GM19468 (cell line): ENCODE measurements around the gene APOC3.
A peak's percentile ranks its signal among the peaks of the same experiment; 100 is the strongest.
"Not testable (repeated sequence)": the region's sequence is repeated elsewhere in the genome, so short reads cannot be mapped to it uniquely, and the experiment has no call there.

ENCODE experiments used
- ATAC-seq: cut with Tn5 transposase; IDR thresholded peaks from one replicate; pipeline ENCODE4 v1.9.1; 2021; ENCODE audit warnings: mild to moderate bottlenecking, moderate library complexity, moderate number of reproducible peaks; ENCODE audit not compliant: unreplicated experiment; ENCODE audit errors: extremely low read depth

APOC3 gene

DNA sequence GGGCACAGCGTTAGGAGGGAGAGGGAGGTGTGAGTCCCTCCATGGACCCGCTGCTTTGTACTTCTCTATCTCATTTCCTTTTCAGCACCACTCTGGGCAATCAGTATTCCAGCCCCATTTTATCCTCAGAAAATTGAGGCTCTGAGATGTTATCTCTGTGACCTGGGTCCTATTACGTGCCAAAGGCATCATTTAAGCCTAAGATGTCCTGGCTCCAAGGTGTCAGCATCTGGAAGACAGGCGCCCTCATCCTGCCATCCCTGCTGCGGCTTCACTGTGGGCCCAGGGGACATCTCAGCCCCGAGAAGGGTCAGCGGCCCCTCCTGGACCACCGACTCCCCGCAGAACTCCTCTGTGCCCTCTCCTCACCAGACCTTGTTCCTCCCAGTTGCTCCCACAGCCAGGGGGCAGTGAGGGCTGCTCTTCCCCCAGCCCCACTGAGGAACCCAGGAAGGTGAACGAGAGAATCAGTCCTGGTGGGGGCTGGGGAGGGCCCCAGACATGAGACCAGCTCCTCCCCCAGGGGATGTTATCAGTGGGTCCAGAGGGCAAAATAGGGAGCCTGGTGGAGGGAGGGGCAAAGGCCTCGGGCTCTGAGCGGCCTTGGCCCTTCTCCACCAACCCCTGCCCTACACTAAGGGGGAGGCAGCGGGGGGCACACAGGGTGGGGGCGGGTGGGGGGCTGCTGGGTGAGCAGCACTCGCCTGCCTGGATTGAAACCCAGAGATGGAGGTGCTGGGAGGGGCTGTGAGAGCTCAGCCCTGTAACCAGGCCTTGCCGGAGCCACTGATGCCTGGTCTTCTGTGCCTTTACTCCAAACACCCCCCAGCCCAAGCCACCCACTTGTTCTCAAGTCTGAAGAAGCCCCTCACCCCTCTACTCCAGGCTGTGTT is 829 bp upstream of the APOC3 start:
- ATAC-seq: no peak

DNA sequence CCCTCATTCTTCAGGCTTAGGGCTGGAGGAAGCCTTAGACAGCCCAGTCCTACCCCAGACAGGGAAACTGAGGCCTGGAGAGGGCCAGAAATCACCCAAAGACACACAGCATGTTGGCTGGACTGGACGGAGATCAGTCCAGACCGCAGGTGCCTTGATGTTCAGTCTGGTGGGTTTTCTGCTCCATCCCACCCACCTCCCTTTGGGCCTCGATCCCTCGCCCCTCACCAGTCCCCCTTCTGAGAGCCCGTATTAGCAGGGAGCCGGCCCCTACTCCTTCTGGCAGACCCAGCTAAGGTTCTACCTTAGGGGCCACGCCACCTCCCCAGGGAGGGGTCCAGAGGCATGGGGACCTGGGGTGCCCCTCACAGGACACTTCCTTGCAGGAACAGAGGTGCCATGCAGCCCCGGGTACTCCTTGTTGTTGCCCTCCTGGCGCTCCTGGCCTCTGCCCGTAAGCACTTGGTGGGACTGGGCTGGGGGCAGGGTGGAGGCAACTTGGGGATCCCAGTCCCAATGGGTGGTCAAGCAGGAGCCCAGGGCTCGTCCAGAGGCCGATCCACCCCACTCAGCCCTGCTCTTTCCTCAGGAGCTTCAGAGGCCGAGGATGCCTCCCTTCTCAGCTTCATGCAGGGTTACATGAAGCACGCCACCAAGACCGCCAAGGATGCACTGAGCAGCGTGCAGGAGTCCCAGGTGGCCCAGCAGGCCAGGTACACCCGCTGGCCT is 641 bp downstream of the APOC3 start:
- no peak for ATAC-seq

DNA sequence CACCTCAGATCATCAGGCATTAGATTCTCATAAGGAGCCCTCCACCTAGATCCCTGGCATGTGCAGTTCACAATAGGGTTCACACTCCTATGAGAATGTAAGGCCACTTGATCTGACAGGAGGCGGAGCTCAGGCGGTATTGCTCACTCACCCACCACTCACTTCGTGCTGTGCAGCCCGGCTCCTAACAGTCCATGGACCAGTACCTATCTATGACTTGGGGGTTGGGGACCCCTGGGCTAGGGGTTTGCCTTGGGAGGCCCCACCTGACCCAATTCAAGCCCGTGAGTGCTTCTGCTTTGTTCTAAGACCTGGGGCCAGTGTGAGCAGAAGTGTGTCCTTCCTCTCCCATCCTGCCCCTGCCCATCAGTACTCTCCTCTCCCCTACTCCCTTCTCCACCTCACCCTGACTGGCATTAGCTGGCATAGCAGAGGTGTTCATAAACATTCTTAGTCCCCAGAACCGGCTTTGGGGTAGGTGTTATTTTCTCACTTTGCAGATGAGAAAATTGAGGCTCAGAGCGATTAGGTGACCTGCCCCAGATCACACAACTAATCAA is 2.2 kb downstream of the APOC3 start:
- no peak for ATAC-seq

- ATAC-seq: no peak
Measured at GRCh38 chr11:116832350-116833290, 2.9 kb downstream of the APOC3 start.

DNA sequence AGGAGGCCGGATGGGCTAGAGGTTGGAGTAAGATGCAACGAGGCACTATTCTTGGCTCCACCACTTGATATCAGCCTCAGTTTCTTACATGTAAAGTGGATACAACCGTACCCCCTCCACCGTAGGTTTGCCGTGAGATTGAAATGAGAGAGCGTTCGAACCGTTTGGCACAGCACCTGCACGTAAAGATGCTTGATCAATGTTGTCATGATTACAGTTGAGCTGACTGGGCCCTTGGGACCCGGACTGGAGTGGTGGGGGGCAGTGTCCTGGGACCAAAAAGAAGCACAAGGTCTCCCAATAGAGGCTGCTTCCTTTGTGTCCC is 3.7 kb downstream of the APOC3 start:
- no peak for ATAC-seq

GRCh38 chr11:116833816-116834534 is 4.3 kb downstream of the APOC3 start:
- no peak for ATAC-seq

DNA sequence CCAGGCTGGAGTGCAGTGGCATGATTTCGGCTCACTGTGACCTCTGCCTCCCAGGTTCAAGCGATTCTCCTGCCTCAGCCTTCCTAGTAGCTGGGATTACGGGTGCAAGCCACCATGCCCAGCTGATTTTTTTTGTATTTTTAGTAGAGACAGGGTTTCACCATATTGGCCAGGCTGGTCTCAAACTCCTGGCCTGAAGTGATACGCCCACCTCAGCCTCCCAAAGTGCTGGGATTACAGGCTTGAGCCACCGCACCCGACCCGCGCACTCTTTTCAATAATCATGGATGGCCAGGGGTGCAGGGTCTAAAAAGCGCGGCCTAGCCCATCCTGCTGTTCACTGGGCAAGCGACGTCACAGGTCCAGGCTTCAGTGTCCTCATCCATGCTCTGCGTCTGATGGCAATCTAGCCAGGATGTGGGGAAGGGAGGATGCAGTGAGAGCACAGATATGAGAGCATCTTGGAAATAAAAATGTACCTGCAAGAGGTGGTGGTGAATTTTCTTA is 4.9 kb downstream of the APOC3 start:
- ATAC-seq: not testable (repeated sequence)

GRCh38 chr11:116835042-116835772 is 5.5 kb downstream of the APOC3 start:
- no peak for ATAC-seq

- peak; percentile 85 for ATAC-seq
Measured at GRCh38 chr11:116835791-116836631, 6.3 kb downstream of the APOC3 start.

GRCh38 chr11:116836632-116836991 is 6.9 kb downstream of the APOC3 start:
- no peak for ATAC-seq

GRCh38 chr11:116837231-116838091 is 7.8 kb downstream of the APOC3 start, which contains the start of gene APOA1:
Gene APOA1 (minus strand): TSS chr11:116837622. CDS start chr11:116837387, 235 bp downstream.
- ATAC-seq: no peak

- ATAC-seq: no peak
Measured at GRCh38 chr11:116838321-116839084, 8.8 kb downstream of the APOC3 start.

DNA sequence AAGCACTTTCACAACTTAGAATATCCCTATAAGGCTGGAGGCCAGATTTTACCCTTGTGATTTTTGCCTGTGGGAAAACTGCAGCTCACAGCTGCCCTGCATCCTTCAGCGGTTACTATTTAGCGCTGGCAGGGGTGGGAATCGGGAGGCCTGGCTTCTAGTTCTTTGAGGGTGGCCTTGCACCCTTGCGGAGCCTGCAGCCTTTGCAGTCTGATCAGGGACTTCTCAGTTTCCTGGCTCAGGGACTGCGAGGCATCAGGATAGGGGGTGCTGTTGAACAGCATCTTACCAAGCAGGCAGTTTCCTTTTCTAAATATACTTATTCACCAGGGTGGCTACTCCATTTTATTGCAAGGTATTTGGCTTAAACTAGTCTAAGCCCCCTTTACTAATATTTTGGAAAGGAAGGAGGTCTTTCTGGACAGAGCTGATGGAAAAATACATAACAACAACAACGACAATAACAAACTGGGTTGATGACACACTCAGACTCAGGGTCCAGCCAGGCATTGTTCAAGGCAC is 10.6 kb downstream of the APOC3 start:
- no peak for ATAC-seq

- ATAC-seq: no peak
Measured at GRCh38 chr11:116840746-116841296, 11.1 kb downstream of the APOC3 start.

DNA sequence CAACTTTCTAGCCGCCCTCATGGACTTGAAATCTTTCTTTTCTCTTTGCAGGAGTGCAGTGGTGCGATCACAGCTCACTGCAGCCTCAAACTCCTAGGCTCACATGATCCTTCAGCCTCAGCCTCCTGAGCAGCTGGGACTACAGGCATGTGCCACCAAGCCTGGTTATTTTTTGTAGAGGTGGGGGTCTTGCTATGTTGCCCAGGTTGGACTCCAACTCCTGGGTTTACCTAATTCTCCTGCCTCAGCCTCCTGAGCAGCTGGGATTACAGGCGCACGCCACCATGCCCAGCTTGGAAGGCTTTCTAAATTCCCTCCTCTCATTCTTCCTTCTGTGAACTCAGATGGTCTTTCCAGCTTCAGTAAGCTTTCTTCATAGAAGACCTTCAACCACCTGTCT is 12.4 kb downstream of the APOC3 start:
- ATAC-seq: no peak

DNA sequence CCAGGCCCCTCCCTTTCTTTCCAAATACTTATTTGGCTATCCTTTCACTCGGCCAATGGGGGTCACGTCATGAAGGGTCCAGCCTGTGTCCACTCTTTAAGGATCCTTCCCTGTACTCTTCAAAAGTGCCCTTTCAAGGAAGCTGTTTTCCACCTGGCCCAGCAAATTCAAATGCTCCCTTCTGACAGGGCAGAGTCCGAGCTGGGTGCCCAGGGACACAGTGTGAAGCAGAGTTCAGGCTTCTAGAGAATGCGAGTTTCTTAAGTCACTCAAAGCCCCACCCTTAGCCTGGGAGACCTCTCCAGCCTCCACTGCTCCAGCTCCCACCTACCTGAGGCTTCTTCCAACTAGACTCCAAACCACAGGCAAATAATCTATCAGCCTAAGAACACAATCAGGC is 13.2 kb downstream of the APOC3 start:
- no peak for ATAC-seq
